ENCODE results near the gene NTNG1. TPM values are rescaled to one million over a fixed set of nuclear protein-coding genes. Genes with fewer than 3 reads are reported as not detected.

NTNG1 gene
- total and polyA plus RNA-seq, 10 of the 15 experiments (the other 5 are each of a cell fraction or from before 2014, with no cell fraction given): 0.18 to 2.3 (median 1.1) TPM; not detected in 1

- TF ChIP-seq PBX3 (IDR thresholded peaks at IDR 0.05; ENCODE audit: insufficient replicate concordance, low read depth, low read length) (no peak), TAF1 (IDR thresholded peaks at IDR 0.05; ENCODE audit: borderline replicate concordance, low read depth, low read length) (no peak), HSF1 (IDR thresholded peaks at IDR 0.05; ENCODE audit: low read depth, low read length) (no peak)
- TF ChIP-seq, protein P1, sequence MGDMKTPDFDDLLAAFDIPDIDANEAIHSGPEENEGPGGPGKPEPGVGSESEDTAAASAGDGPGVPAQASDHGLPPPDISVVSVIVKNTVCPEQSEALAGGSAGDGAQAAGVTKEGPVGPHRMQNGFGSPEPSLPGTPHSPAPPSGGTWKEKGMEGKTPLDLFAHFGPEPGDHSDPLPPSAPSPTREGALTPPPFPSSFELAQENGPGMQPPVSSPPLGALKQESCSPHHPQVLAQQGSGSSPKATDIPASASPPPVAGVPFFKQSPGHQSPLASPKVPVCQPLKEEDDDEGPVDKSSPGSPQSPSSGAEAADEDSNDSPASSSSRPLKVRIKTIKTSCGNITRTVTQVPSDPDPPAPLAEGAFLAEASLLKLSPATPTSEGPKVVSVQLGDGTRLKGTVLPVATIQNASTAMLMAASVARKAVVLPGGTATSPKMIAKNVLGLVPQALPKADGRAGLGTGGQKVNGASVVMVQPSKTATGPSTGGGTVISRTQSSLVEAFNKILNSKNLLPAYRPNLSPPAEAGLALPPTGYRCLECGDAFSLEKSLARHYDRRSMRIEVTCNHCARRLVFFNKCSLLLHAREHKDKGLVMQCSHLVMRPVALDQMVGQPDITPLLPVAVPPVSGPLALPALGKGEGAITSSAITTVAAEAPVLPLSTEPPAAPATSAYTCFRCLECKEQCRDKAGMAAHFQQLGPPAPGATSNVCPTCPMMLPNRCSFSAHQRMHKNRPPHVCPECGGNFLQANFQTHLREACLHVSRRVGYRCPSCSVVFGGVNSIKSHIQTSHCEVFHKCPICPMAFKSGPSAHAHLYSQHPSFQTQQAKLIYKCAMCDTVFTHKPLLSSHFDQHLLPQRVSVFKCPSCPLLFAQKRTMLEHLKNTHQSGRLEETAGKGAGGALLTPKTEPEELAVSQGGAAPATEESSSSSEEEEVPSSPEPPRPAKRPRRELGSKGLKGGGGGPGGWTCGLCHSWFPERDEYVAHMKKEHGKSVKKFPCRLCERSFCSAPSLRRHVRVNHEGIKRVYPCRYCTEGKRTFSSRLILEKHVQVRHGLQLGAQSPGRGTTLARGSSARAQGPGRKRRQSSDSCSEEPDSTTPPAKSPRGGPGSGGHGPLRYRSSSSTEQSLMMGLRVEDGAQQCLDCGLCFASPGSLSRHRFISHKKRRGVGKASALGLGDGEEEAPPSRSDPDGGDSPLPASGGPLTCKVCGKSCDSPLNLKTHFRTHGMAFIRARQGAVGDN (IDR thresholded peaks at IDR 0.05): no peak
These were observed 17.1 kb upstream of the NTNG1 start (continued) for GRCh38 chr1:107123741-107124140.

DNA sequence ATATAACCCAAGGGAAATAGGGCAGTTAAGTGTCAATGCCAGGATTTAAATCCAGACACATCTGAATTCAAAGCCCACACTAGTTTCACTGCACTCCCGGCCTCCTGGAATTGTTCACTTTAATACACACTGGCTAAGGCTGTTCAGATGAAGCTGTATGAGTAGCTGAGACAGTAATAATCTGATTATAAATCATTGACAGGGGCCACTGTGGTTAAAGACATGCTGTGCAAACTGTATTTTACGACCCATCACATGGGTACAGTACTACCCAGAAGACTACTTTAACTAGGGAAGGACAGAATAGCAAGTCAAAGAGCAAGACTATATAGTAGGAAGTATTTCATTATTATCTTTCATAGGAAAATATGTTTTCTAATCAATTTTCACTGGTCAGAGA, 16.1 kb upstream of the NTNG1 start:
- DNase-seq (ENCODE audit: low read depth, low spot score): no peak
- ATAC-seq: no peak
- 0% methylated on average over 2 of the region's 2 CpGs for whole genome bisulfite sequencing (ENCODE audit: insufficient coverage, insufficient replicate concordance, low lambda C conversion rate, missing lambda C conversion rate)
- RAD21 ChIA-PET (ENCODE audit: unreplicated experiment): no interaction called here
- H3K9ac ChIP-seq (ENCODE audit: control insufficient read depth, insufficient read depth, low read length): no peak overlapping the region
- H3K79me2 ChIP-seq (ENCODE audit: control insufficient read depth, insufficient read depth, low read length): no peaks in the 10 kb centered on the region
- BruUV-seq (replicated peaks): no TSS peak
- H3K4me2 ChIP-seq (ENCODE audit: control insufficient read depth, insufficient read depth): no peak overlapping the region
- POLR2A ChIA-PET: no interaction called here
- H3K36me3 ChIP-seq (ENCODE audit: control insufficient read depth in 2 of 2, insufficient read depth in 2 of 2, low read length in 1 of 2): no peaks in the 10 kb centered on the region
- H4K20me1 ChIP-seq (ENCODE audit: control insufficient read depth, insufficient read depth): no peaks in the 10 kb centered on the region
- H3K4me1 ChIP-seq (ENCODE audit: control insufficient read depth, insufficient read depth, low read length): no peaks in the 10 kb centered on the region
- in situ Hi-C loops (cut with MboI): no loop called here
- SMC1A ChIA-PET (ENCODE audit: uncharacterized antibody, unreplicated experiment): no interaction called here
- CTCF ChIA-PET: no interaction called here
- H2AFZ ChIP-seq (ENCODE audit: control insufficient read depth, low read depth, low read length): no peak overlapping the region
- no peaks in the 10 kb centered on the region for H3K27me3 ChIP-seq (replicated peaks in 1 of 2; ENCODE audit: control insufficient read depth in 2 of 2, insufficient read depth in 2 of 2, low read length in 1 of 2)
- intact Hi-C loops (cut with micrococcal nuclease; ENCODE audit: unreplicated experiment): no loop called here
- H3K27ac ChIP-seq (ENCODE audit: control insufficient read depth, insufficient read depth): no peak overlapping the region
- no peak overlapping the region for H3K4me3 ChIP-seq
- no peak for FAIRE-seq
- no peaks in the 10 kb centered on the region for H3K9me3 ChIP-seq (replicated peaks; ENCODE audit: control insufficient read depth, insufficient read depth, low read length)
- TF ChIP-seq, protein P2, sequence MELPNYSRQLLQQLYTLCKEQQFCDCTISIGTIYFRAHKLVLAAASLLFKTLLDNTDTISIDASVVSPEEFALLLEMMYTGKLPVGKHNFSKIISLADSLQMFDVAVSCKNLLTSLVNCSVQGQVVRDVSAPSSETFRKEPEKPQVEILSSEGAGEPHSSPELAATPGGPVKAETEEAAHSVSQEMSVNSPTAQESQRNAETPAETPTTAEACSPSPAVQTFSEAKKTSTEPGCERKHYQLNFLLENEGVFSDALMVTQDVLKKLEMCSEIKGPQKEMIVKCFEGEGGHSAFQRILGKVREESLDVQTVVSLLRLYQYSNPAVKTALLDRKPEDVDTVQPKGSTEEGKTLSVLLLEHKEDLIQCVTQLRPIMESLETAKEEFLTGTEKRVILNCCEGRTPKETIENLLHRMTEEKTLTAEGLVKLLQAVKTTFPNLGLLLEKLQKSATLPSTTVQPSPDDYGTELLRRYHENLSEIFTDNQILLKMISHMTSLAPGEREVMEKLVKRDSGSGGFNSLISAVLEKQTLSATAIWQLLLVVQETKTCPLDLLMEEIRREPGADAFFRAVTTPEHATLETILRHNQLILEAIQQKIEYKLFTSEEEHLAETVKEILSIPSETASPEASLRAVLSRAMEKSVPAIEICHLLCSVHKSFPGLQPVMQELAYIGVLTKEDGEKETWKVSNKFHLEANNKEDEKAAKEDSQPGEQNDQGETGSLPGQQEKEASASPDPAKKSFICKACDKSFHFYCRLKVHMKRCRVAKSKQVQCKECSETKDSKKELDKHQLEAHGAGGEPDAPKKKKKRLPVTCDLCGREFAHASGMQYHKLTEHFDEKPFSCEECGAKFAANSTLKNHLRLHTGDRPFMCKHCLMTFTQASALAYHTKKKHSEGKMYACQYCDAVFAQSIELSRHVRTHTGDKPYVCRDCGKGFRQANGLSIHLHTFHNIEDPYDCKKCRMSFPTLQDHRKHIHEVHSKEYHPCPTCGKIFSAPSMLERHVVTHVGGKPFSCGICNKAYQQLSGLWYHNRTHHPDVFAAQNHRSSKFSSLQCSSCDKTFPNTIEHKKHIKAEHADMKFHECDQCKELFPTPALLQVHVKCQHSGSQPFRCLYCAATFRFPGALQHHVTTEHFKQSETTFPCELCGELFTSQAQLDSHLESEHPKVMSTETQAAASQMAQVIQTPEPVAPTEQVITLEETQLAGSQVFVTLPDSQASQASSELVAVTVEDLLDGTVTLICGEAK (IDR thresholded peaks at IDR 0.05; ENCODE audit: borderline replicate concordance): no peak
- TF ChIP-seq CREB1 (IDR thresholded peaks at IDR 0.05; ENCODE audit: low read depth) (no peak), CHD1 (IDR thresholded peaks at IDR 0.05; ENCODE audit: low read depth, low read length) (no peak)
- TF ChIP-seq, protein P3, sequence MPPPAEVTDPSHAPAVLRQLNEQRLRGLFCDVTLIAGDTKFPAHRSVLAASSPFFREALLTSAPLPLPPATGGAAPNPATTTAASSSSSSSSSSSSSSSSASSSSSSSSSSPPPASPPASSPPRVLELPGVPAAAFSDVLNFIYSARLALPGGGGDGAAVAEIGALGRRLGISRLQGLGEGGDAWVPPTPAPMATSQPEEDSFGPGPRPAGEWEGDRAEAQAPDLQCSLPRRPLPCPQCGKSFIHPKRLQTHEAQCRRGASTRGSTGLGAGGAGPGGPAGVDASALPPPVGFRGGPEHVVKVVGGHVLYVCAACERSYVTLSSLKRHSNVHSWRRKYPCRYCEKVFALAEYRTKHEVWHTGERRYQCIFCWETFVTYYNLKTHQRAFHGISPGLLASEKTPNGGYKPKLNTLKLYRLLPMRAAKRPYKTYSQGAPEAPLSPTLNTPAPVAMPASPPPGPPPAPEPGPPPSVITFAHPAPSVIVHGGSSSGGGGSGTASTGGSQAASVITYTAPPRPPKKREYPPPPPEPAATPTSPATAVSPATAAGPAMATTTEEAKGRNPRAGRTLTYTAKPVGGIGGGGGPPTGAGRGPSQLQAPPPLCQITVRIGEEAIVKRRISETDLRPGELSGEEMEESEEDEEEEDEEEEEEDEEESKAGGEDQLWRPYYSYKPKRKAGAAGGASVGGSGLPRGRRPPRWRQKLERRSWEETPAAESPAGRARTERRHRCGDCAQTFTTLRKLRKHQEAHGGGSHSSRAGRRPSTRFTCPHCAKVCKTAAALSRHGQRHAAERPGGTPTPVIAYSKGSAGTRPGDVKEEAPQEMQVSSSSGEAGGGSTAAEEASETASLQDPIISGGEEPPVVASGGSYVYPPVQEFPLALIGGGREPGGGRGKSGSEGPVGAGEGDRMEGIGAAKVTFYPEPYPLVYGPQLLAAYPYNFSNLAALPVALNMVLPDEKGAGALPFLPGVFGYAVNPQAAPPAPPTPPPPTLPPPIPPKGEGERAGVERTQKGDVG (CRISPR knock-in tag; IDR thresholded peaks at IDR 0.05): no peak
